K562 (cell line): Measurements from ENCODE around the gene NHSL2.

Experiments
- CBFA2T3 ChIP-seq: fragments of 450-650 bp; IDR thresholded peaks from 2 replicates; pipeline ENCODE4 v1.6.1; 2017
- CREB1 ChIP-seq, 2 experiments: sonication (generic) in 1 of 2; formaldehyde crosslinking in 1 of 2; IDR thresholded peaks; 2 replicates each; pipeline versions ENCODE4 v1.6.1 to v1.8.0; 2012 to 2022; ENCODE audit warnings: inconsistent platforms in 1 of 2, mild to moderate bottlenecking in 1 of 2, missing genetic modification reagents in 1 of 2, moderate library complexity in 1 of 2
- CTCF ChIP-seq, 3 experiments: IDR thresholded peaks in 2 of 3; conservative IDR thresholded peaks in 1 of 3; 2 replicates each; pipeline ENCODE4 v1.5.1; 2011 to 2012; ENCODE audit warnings: low read length in 3 of 3, mild to moderate bottlenecking in 3 of 3, control low read depth in 2 of 3, improper control_type of control experiment in 1 of 3, inconsistent platforms in 1 of 3, low read depth in 1 of 3, mixed read lengths in 1 of 3, moderate library complexity in 1 of 3; ENCODE audit not compliant: insufficient read depth in 2 of 3
- RB1 ChIP-seq: fragments of 450-650 bp; IDR thresholded peaks from 2 replicates; pipeline ENCODE4 v1.6.1; 2017; ENCODE audit warnings: low read depth, mild to moderate bottlenecking
- SMARCA5 ChIP-seq: fragments of 450-650 bp; IDR thresholded peaks from 2 replicates; pipeline ENCODE4 v1.6.1; 2016

GRCh38 chrX:71919886-71920285, 9.2 kb downstream of the NHSL2 start:
- no peak for TF ChIP-seq CTCF (IDR thresholded peaks at IDR 0.05 in 2 of 3, conservative IDR thresholded peaks at IDR 0.05 in 1 of 3; ENCODE audit: insufficient read depth in 2 of 3, low read depth in 1 of 3, low read length in 3 of 3)
- no peak for TF ChIP-seq SMARCA5
- no peak for TF ChIP-seq CBFA2T3
- TF ChIP-seq RB1: no peak
- TF ChIP-seq CREB1 (IDR thresholded peaks at IDR 0.05): no peak
- no peak for TF ChIP-seq CREB1 (CRISPR knock-in tag; IDR thresholded peaks at IDR 0.05)
